ENCODE data around the gene ZDHHC14.

DNA sequence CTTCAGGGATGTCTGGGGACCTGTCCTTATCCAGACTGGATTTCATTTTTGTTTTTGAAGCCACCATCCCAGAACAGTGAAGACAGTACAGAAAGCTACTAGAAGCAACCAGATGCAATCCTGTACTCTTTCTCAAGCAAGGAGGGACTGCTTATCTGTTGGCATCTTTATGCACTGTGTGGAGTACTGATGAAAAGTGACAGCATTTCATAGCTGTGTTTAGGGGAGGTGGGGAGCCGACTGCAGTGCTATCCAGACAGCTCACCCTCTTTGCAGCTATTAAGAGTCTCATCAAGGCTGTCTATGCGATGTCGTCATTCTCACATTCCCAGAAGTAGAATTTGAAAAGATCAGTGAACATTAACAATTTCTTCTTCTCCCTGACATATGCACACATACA, 5.5 kb downstream of the ZDHHC14 start:
- TF ChIP-seq YY1 (IDR thresholded peaks at IDR 0.05; ENCODE audit: insufficient read depth, insufficient read length) = no peak
- no peak for TF ChIP-seq SUZ12 (IDR thresholded peaks at IDR 0.05; ENCODE audit: extremely low read depth, insufficient read depth, insufficient read length)
- TF ChIP-seq ZNF274 (IDR thresholded peaks at IDR 0.05; ENCODE audit: low read depth, low read length) = no peak
